ENCODE results near the gene RPH3AL. TPM values are rescaled to one million over a fixed set of nuclear protein-coding genes. Genes with fewer than 3 reads are reported as not detected.

RPH3AL gene
- total and polyA plus RNA-seq, 10 donors: 4.8 to 182 (median 49.1) TPM

GRCh38 chr17:177762-178161, 174.8 kb downstream of the RPH3AL start:
- H3K4me1 ChIP-seq: peaks cover 0 to 39% (median 27%) of the 10 kb centered on the region in 6 donors
- no peaks in the 10 kb centered on the region for H3K9me3 ChIP-seq
- no peak for DNase-seq
- H3K27ac ChIP-seq: no peak overlapping the region
- 85 to 100% (median 88%) methylated on average over 3 to 6 of the region's 6 CpGs for WGBS, 5 donors
- intact Hi-C loops (cut with DNase I; ENCODE audit: low total_unique reads): no loop called here
- no peak overlapping the region for H3K4me3 ChIP-seq
- H3K36me3 ChIP-seq: no peaks in the 10 kb centered on the region
- TF ChIP-seq CTCF (IDR thresholded peaks at IDR 0.05 in 8 of 11, conservative IDR thresholded peaks at IDR 0.05 in 3 of 11) (no peak), POLR2AphosphoS5 (IDR thresholded peaks at IDR 0.05) (no peak), POLR2A (IDR thresholded peaks at IDR 0.05) (no peak)
- peaks cover 0 to 54% (median 23%) of the 10 kb centered on the region in 7 donors for H3K27me3 ChIP-seq (replicated peaks in 1 of 7)

- H3K36me3 ChIP-seq: no peaks in the 10 kb centered on the region
- TF ChIP-seq POLR2A (IDR thresholded peaks at IDR 0.05) (no peak), POLR2AphosphoS5 (IDR thresholded peaks at IDR 0.05) (no peak), CTCF (IDR thresholded peaks at IDR 0.05 in 8 of 11, conservative IDR thresholded peaks at IDR 0.05 in 3 of 11) (no peak)
- WGBS, 5 donors: 77 to 89% (median 87%) methylated on average over 3 of the region's 3 CpGs
- intact Hi-C loops (cut with DNase I; ENCODE audit: low total_unique reads): no loop called here
- peaks cover 0 to 33% (median 25%) of the 10 kb centered on the region in 6 donors for H3K4me1 ChIP-seq
- no peak overlapping the region for H3K27ac ChIP-seq
- H3K27me3 ChIP-seq (replicated peaks in 1 of 7): peaks cover 0 to 48% (median 23%) of the 10 kb centered on the region in 7 donors
- DNase-seq: no peak
- no peak overlapping the region for H3K4me3 ChIP-seq
- H3K9me3 ChIP-seq: no peaks in the 10 kb centered on the region
These were observed 175.5 kb downstream of the RPH3AL start for GRCh38 chr17:177155-177554.

DNA sequence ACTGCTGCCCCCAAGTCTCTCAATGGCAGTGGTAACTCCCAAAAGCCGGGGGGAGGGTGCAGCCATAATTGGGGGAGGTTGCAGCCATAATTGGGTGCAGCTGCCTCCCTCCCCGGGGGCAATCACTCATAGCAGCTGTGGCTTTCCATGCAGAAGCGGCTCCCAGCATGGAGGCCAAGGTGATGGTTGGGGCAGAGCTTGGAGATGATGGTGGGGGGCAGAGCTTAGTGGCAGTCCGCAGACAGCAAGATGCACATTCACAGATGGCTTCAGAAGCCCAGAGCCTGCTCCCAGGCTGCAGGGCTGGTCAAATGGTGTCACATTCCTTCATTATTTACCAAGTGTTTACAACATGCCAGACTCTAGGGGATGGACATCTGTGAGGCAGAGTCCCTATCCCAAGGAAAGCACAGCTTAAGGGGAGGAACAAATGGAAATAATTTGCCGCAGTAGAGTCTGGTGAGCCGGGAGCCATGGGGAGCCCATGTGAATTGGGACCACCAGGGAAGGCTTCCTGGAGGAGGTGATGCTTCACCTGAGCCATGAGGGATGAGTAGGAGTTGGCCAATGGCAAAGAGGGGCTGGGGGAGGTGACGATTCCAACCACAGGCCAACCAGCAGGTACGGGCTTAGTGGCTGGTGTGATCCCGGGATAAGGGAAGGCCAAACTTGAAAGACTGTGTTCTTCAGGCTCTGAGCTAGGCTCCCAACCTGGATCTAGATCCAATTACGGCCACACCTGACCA, 179.3 kb downstream of the RPH3AL start:
- TF ChIP-seq POLR2A (IDR thresholded peaks at IDR 0.05): no peak
- no peak for TF ChIP-seq CTCF (IDR thresholded peaks at IDR 0.05 in 8 of 11, conservative IDR thresholded peaks at IDR 0.05 in 3 of 11)
- no peak for TF ChIP-seq POLR2AphosphoS5 (IDR thresholded peaks at IDR 0.05)
- no peak overlapping the region for H3K27ac ChIP-seq
- DNase-seq: no peak
- H3K4me3 ChIP-seq: no peak overlapping the region
- intact Hi-C loops (cut with DNase I; ENCODE audit: low total_unique reads): no loop called here
- H3K27me3 ChIP-seq (replicated peaks in 1 of 7): peaks cover 0 to 11% (median 0%) of the 10 kb centered on the region in 7 donors
- 81 to 90% (median 88%) methylated on average over 6 to 10 of the region's 10 CpGs for WGBS, 5 donors
- H3K9me3 ChIP-seq: no peaks in the 10 kb centered on the region
- H3K36me3 ChIP-seq: no peaks in the 10 kb centered on the region
- no peaks in the 10 kb centered on the region for H3K4me1 ChIP-seq

DNA sequence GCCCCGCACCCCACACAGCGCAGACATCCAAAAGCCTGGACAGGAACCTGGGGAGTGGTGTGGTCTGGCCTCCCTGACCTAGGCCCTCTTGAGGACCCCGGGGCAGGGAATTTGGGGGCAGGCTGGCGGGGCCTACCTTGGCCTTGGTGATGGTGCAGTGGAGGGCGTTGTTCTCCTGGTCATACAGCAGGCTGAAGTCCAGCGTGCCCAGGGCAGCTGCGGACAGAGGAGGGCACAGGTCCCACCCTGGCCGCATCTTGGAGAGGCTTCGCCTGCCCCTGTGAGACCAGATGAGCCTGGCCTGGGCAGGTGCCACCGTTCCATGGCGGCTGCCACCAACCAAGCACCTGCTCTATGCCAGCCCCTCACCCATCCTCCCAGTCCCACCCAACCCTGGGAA, 180.2 kb downstream of the RPH3AL start:
- Histone ChIP-seq H3K27ac (no peak overlapping the region), H3K9me3 (no peaks in the 10 kb centered on the region), H3K36me3 (no peaks in the 10 kb centered on the region), H3K4me3 (no peak overlapping the region), H3K4me1 (no peaks in the 10 kb centered on the region), H3K27me3 (replicated peaks in 1 of 7) (peaks cover 0 to 2% (median 0%) of the 10 kb centered on the region in 7 donors)
- WGBS, 5 donors: 83 to 93% (median 84%) methylated on average over 11 of the region's 11 CpGs
- no peak for DNase-seq
- intact Hi-C loops (cut with DNase I; ENCODE audit: low total_unique reads): no loop called here
- TF ChIP-seq POLR2A (IDR thresholded peaks at IDR 0.05): no peak
- TF ChIP-seq POLR2AphosphoS5 (IDR thresholded peaks at IDR 0.05): no peak
- no peak for TF ChIP-seq CTCF (IDR thresholded peaks at IDR 0.05 in 8 of 11, conservative IDR thresholded peaks at IDR 0.05 in 3 of 11)
